GM11168 (cell line): ENCODE data around the gene OPALIN.

Experiments
- in situ Hi-C: fragments of 300-500 bp; cut with MboI; formaldehyde crosslinking; loops from one replicate; pipeline ENCODE4 v1.12.0; 2022; ENCODE audit warnings: low sequenced_read_pairs; ENCODE audit not compliant: unreplicated experiment

The OPALIN gene, protein sequence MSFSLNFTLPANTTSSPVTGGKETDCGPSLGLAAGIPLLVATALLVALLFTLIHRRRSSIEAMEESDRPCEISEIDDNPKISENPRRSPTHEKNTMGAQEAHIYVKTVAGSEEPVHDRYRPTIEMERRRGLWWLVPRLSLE

GRCh38 chr10:96358851-96359540 is at the start of gene OPALIN:
Gene OPALIN (minus strand): TSS chr10:96359002. CDS start chr10:96358896, 106 bp downstream.
- in situ Hi-C loops, result no loop called here

- in situ Hi-C loops, result no loop called here
These were observed 49.4 kb upstream of the OPALIN start for GRCh38 chr10:96408201-96408600.

GRCh38 chr10:96407560-96408069 is 48.8 kb upstream of the OPALIN start:
- in situ Hi-C loops, result no loop called here

- in situ Hi-C loops, result no loop called here
These were observed 47.3 kb upstream of the OPALIN start for GRCh38 chr10:96406091-96406490.

DNA sequence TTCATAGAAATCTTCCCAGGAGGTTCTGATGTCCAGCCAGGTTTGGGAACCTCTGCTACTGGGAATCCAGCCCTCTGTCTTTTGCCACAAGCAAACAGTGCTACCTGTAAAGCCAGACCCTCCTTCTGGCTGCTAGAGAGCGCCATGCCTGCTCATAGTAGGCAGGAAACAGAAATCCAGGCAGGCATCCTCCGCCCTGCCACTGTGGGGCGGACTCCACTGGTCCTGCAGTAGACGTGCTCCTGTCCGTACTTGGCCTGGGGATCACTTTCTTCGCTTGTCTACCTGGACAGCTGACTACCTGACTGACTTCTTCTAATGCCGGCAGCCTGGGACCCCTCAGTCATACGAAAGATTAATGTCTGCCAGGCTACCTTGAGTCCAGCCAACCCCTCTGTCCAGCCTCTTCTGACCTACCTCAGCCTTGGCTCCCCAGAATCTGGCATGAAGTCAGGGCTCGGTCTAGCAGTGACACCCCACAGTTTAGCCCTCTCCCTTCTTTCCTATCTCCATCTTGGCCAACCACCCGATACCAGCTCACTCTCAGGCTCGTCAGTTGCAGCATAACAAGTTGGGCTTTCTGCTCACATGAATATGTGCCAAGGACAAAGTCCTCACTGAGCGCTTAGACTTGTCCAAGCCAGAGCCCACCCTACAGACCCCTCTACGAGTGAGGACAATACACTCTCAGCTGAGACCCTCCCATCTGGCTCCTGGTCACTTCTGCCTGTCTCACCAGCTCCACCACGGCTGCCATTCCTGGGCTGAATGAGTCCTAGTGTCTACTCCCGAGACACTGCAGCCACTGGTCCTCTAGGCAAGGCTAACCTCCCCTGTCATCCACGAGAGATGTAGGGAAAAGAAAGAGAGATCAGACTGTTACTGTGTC is 43.9 kb upstream of the OPALIN start:
- in situ Hi-C loops, result no loop called here

DNA sequence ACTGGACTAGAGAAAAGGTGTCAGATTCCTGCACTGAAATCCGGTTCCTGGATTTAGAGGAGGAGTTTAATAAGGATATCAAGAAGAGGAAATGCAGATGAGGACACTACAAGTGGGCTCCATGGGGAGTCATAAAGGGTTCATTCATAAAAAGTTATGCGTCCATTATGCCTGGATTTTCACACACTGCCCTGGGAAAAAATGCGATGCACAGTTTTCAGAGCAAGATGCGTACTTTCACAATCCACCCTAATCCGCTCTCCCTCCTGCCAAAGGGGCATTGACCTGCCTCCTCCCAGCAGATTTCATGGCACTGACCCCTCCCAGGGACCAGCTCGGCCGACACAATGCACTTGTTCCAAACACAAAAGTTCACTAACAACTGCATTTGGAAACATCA is 42.2 kb upstream of the OPALIN start:
- in situ Hi-C loops, result no loop called here

- in situ Hi-C loops, result no loop called here
These were observed 41.7 kb upstream of the OPALIN start for GRCh38 chr10:96400465-96400864.

GRCh38 chr10:96397902-96398301 is 39.1 kb upstream of the OPALIN start:
- in situ Hi-C loops, result no loop called here

GRCh38 chr10:96395931-96396877 is 37.4 kb upstream of the OPALIN start:
- in situ Hi-C loops, result no loop called here

DNA sequence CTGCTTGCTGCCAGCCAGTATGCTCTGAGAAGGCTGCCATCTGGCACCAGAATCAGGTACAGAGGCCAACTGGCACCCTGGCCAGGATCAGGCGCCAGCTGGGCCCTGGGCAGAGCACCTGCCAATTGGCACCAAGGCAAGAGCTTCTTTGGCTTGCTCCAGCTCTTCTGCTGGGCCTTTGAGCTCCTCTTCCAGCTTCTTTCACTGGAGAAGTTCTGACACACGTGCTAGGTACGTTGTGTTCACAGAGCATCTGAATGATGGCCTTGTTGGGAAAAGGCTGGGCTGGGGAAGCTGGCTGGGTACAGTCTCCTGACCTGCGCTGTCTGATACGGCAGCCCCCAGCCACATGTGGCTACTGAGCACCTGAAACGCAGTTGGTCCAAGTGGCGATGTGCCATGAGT is 31.7 kb upstream of the OPALIN start:
- in situ Hi-C loops, result loop anchor here (5.0 kb wide), 1 partner anchor 122 kb away; the partner anchor contains the start of gene TLL2

- in situ Hi-C loops, result loop anchor here (5.0 kb wide), 1 partner anchor 123 kb away; the partner anchor contains the start of gene TLL2
These were observed 31.0 kb upstream of the OPALIN start for GRCh38 chr10:96389785-96390184.

- in situ Hi-C loops, result no loop called here
These were observed 28.8 kb upstream of the OPALIN start for GRCh38 chr10:96387601-96388000.

DNA sequence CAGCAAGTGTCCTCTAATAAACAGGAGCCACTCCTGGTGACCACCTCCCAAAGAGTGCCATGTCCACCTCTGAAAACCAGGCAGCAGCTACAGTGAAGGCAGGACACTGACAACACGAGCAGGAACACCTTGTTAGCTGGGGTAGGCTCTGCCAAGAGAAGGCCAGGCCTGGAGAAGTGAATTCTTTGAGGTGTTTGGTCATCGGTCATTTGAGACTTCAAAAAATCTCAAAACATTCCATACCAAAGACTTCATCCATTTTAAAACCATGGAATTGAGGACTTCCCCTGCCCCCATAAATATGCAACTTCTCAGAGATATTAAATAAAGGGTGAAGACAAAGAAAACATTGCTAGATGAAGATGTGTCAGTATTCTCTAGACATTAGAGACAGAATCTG is 28.4 kb upstream of the OPALIN start:
- in situ Hi-C loops, result no loop called here

- in situ Hi-C loops, result no loop called here
These were observed 25.7 kb upstream of the OPALIN start for GRCh38 chr10:96384506-96384905.

- in situ Hi-C loops, result no loop called here
These were observed 22.0 kb upstream of the OPALIN start for GRCh38 chr10:96380821-96381220.

- in situ Hi-C loops, result no loop called here
These were observed 21.0 kb upstream of the OPALIN start for GRCh38 chr10:96379758-96380157.

DNA sequence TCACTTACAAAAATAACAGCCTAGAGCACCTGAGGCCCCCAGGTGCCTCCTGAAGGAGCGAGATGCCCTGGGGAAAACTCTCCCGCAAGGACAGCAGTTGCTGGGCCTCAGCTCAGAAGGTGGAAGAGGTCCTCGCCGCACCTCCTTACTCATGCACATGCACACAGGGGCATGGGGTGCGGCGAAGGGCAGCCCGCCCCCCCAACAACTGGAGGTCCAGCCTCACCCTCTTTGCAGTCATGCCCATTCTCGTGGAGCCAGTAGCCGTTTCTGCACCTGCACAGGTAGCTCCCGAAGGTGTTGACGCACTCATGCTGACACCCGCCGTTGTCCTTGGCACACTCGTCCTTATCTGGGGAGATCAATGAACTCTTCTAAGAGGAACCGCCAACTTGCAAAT is 19.9 kb upstream of the OPALIN start:
- in situ Hi-C loops, result no loop called here

- in situ Hi-C loops, result no loop called here
These were observed 19.1 kb upstream of the OPALIN start for GRCh38 chr10:96377816-96378294.

- in situ Hi-C loops, result no loop called here
These were observed 17.7 kb upstream of the OPALIN start for GRCh38 chr10:96376483-96376882.
